Activated naive CD4-positive, alpha-beta T cell (primary cell): ENCODE results near the gene PIP5K1B.

Experiments
- DNase-seq, 4 experiments: peaks; one replicate each; lab custom pipeline; 2025; lab: John Stamatoyannopoulos, UW

The PIP5K1B gene

DNA sequence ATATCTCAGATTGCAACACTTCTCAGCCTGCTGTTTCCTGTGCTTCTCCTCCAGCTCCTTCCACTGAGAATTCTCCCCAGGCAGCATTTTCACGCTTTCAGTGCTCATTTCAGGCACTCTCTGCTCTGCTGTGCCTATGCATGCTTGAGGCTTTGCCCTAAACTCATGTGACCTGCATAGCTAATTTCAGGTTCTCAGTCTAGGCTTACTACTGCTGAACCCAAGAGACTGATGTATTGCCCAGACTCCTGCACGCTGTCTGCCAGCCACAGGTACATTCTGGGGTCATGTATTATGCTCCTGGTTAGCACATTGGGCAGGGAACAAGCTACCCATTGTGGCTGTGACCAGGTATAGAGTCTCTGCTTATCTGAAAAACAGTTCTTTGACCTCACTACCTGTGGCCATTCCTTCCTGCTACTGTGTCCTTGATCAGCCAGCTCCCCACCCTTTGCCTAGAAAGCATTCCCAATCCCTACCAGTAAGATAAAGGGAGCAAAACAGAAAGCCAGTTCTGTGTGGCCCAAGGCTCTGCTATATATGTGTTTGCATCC, 34.7 kb downstream of the PIP5K1B start:
- no peak for DNase-seq

GRCh38 chr9:68740561-68740960, 35.5 kb downstream of the PIP5K1B start:
- DNase-seq = no peak

- no peak for DNase-seq
These were observed 36.2 kb downstream of the PIP5K1B start for GRCh38 chr9:68741234-68741633.

- DNase-seq = no peak
These were observed 36.8 kb downstream of the PIP5K1B start for GRCh38 chr9:68741704-68742332.

DNA sequence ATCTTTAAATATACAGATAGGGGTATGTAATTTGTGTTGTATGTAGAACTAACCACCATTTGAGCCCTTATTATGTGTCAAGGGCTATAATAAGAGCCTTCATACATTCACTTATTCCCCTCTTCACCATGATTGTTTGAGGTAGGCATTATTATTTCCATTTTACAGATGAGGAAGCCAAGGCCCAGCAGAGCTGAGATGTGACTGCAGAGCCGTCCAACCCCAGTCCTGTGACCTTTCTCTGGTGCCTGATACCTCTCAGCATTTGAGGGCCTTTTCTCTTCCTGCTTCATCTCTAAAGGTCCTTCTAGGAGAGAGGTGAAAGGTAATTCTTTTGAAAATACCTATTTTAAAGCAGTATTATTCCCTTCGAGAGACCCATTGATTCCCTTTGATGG, 37.3 kb downstream of the PIP5K1B start:
- no peak for DNase-seq

DNA sequence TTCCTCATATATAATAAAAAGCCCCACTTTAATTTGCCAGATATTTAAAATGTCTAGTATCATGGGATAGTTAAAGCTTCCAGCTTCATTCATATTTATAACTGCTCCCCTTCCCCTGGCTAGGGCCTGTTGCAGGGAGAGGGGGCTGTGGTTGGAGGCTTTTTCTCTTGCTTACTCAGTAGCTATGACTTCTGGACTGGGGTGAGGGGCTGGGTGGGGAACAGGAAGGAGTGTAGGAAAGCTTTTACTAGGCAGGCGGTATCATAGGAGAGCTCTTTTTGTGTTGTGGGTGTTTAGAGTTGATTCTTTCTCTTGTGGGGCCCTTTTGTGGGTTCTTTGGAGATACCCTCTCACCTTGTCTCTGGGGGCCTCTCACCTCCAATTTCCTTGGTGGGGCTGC, 39.4 kb downstream of the PIP5K1B start:
- DNase-seq = no peak

- DNase-seq = no peak
These were observed 41.5 kb downstream of the PIP5K1B start for GRCh38 chr9:68746525-68746924.

DNA sequence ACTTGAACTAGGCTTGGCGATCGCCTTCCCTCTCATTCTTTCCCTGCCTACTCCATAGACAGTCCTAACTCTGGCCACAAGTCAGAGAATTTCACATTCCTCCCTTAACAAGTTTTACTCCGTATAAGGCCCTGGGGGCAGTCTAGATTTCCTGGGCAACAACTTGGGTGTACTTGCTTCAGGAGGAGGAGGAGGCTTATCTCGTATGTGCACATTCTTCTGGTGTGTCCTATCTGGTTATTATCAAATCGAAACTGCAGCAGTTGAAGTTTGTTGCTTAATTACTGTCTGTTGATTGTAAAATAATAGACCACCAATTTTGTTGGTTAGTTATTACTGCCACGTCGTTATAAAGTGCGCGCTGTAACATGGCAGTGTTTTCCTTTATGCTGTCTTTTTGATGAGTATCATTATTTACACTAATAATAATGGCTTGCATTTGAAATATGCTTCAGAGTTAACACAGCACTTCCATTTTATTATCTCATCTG, 42.0 kb downstream of the PIP5K1B start:
- DNase-seq = no peak

DNA sequence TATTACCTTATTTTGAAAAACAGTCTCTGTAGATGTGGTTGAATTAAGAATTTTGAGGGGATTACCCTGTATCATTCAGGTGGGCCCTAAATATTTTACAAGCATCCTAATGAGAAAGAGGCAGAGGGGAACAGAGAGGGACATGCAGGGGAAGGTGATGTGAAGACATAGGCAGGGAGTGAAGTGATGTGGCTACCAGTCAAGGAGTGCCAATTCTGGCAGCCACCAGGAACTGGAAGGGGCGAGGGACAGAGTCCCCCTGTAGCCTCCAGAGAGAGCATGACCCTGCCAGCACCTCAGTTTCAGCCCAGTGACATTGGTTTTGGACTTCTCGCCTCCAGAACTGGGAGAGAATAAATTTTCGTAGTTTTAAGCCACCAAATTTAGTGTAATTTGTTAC, 44.1 kb downstream of the PIP5K1B start:
- DNase-seq = no peak

GRCh38 chr9:68749579-68750159, 44.6 kb downstream of the PIP5K1B start:
- no peak for DNase-seq

DNA sequence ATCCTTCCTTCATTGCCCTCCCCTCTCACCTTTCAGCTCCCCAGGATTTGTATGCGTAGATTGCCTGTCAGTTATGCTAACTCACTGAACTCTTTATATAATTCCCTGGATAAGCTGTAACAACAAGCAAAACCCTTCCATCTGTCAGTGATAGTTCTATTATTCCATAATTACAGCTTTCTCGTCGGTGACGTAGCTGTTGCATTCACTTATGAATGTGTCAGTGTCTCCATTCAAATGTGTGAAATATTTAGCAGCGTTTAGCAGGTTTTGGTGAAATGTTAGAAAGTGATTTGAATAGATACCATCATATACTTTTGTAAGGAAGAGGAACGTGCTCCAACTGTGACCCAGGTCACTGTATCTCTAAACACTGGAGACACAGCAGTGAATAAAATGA, 45.2 kb downstream of the PIP5K1B start:
- no peak for DNase-seq

DNA sequence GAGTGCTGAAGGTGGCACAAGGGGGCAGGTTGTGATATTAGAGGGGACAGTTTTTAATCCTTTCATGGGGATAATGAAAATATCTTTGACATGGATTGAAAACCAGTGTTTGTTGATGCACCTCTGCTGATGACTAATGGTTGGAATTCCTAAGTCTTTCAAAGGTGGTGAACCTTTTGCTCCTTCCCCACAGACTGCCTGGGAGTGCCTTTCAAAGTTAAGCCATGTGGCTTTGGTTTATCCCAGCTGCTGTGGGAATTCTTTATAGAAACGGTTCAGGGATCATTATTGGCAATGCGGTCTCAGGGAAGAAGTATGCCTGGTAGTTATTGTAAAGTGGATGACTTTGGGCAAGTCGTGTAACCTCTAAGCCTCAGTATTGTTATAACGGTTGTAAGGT, 45.7 kb downstream of the PIP5K1B start:
- no peak for DNase-seq

GRCh38 chr9:68751556-68751955, 46.5 kb downstream of the PIP5K1B start:
- no peak for DNase-seq

DNA sequence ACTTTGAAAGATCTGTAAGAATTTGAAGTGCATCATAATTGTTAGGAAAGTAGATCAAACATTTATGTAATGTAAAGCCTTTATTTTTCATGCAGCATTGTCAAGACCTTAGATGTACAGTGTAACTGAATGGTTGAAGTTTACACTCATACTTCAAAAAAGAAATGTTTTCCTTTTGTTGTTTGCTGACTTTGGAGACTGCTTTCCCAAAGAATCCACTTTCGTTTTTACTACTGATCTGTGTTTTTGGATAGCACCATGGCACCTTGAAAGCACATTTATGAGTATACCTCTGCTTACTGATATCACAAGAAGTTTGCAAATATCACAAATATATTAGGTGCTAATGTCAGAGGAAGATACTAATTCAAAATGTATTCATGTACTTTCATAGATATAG, 50.0 kb downstream of the PIP5K1B start:
- no peak for DNase-seq

DNA sequence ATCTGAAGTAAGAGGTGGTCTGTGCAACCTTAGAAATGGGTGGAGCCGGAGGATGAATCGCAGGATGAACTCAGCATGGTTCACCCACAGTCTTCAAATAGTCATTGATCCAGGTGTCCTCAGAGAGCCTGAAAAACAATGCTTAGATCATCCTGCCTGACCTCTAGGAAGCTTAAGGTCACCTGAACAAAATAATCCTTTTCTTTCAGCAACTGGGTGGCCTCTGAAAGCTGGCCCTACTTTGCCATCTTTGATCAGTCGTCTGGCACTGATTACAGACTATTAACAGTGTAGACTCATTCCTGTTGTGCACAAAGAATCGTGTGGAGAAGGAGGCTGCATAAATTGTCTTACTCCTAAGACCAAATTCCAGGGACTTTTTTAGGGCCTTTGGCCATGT, 50.7 kb downstream of the PIP5K1B start:
- DNase-seq = no peak

DNA sequence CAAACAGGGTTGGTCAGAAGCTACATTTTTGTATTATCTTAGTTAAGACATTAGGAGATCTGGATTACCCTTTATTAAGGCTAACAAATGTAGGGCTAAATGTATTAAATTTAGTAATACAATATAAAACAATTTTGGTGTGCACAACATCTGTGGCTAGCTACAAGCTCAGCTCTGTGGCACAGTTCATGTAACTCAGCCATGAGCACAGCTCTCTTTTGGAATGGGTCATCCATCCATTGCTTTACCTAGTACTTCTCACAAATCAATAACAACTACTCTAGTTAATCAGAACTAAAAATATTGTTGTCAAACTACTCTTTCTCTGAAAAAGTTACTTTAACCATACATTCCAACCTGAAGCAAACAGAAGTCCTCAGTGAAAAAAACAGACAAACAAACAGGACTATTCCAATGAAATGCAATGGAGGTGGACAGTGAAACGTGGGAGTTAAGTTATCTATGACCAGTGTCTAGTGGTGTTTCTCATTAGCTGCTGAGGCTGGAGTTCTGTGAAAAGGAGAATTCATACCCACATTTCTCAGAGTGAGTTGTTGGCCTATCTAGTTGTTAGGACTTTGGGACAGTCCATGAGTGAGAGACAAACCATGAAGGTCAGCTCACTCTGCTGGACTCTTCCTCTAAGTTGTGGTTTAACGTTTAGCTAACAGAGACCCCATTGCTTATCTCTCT, 55.1 kb downstream of the PIP5K1B start:
- no peak for DNase-seq

GRCh38 chr9:68760674-68761333, 55.8 kb downstream of the PIP5K1B start:
- DNase-seq = no peak

- DNase-seq = no peak
These were observed 57.5 kb downstream of the PIP5K1B start for GRCh38 chr9:68762570-68762969.

DNA sequence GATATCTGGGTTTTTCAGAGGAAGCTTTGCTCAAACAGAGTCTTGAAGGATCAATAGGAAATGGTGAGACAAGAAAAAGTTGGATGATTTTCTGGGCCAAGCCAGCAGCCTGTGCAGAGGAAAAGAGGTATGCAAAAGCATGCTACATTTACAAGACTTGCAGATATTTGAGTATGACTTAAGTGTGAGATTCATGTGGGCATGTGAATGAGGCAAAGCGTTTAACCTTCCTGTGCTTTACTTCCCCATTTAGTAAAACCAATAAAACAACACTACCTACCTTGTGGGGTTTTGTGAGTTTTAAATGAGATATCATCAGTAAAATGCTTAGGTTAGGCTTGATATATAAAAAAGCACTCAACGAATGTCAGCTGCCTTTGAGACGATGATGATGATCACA, 58.1 kb downstream of the PIP5K1B start:
- DNase-seq = no peak

GRCh38 chr9:68768619-68769018, 63.6 kb downstream of the PIP5K1B start:
- no peak for DNase-seq

- DNase-seq = no peak
These were observed 64.8 kb downstream of the PIP5K1B start for GRCh38 chr9:68769852-68770251.

GRCh38 chr9:68771376-68771775, 66.3 kb downstream of the PIP5K1B start:
- no peak for DNase-seq
